ENCODE measurements around the gene CHST4. TPM values are rescaled to one million over a fixed set of nuclear protein-coding genes. Genes with fewer than 3 reads are reported as not detected.

Gene CHST4
- total RNA-seq, 1 experiment from 2014 or later, result 3.1 TPM

GRCh38 chr16:71564335-71564967, 38.2 kb downstream of the CHST4 start:
- BruUV-seq (replicated peaks), result TSS peak; percentile 90
- intact Hi-C loops (cut with micrococcal nuclease; ENCODE audit: unreplicated experiment), result loop anchor here (2.0 kb wide), 1 partner anchor 46 kb away; no protein-coding TSS in a partner anchor

GRCh38 chr16:71565812-71566700, 39.8 kb downstream of the CHST4 start:
- Histone ChIP-seq H3K36me3 (ENCODE audit: low read depth) (no peaks in the 10 kb centered on the region), H3K4me3 (peak overlapping the region; percentile 73; the same call in 1 of the 2 replicates), H3K79me2 (ENCODE audit: low read depth) (no peaks in the 10 kb centered on the region), H3K4me1 (replicated peaks; ENCODE audit: insufficient read depth) (peaks cover 17% of the 10 kb centered on the region), H2AFZ (peak overlapping the region; percentile 96; the same call in 1 of the 2 replicates), H4K20me1 (ENCODE audit: insufficient read depth) (no peaks in the 10 kb centered on the region), H3K27me3 (ENCODE audit: insufficient read depth, low read depth) (no peaks in the 10 kb centered on the region), H3K27ac (peak overlapping the region; percentile 69), H3K9me2 (ENCODE audit: insufficient read depth) (no peaks in the 10 kb centered on the region), H3K4me2 (peak overlapping the region; percentile 85), H3F3A (ENCODE audit: insufficient read depth, low read depth) (peaks cover 22% of the 10 kb centered on the region), H3K9me3 (ENCODE audit: insufficient read depth, low read depth) (peaks cover 10% of the 10 kb centered on the region; the same call in 1 of the 2 replicates)
- no TSS peak for BruUV-seq (replicated peaks)
- no peak for TF ChIP-seq EZH2 (IDR thresholded peaks at IDR 0.05; ENCODE audit: low read depth)
- TF ChIP-seq, protein P1, sequence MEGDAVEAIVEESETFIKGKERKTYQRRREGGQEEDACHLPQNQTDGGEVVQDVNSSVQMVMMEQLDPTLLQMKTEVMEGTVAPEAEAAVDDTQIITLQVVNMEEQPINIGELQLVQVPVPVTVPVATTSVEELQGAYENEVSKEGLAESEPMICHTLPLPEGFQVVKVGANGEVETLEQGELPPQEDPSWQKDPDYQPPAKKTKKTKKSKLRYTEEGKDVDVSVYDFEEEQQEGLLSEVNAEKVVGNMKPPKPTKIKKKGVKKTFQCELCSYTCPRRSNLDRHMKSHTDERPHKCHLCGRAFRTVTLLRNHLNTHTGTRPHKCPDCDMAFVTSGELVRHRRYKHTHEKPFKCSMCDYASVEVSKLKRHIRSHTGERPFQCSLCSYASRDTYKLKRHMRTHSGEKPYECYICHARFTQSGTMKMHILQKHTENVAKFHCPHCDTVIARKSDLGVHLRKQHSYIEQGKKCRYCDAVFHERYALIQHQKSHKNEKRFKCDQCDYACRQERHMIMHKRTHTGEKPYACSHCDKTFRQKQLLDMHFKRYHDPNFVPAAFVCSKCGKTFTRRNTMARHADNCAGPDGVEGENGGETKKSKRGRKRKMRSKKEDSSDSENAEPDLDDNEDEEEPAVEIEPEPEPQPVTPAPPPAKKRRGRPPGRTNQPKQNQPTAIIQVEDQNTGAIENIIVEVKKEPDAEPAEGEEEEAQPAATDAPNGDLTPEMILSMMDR (conservative IDR thresholded peaks at IDR 0.05), result no peak
- intact Hi-C loops (cut with micrococcal nuclease; ENCODE audit: unreplicated experiment), result loop anchor here (1.0 to 2.0 kb wide), 2 partner anchors 45 to 180 kb away; no protein-coding TSS in a partner anchor
- DNase-seq, result no peak
- ChIA-PET CTCF (interaction anchor here (0.6 to 2.1 kb wide), 2 partner anchors 45 to 105 kb away, joined by 4 to 22 read pairs; no protein-coding TSS in a partner anchor), POLR2A (ENCODE audit: unreplicated experiment) (interaction anchor here (0.6 kb wide), 1 partner anchor 20 kb away, joined by 3 read pairs; no protein-coding TSS in a partner anchor)

More at GRCh38 chr16:71564335-71564967, 38.2 kb downstream of the CHST4 start:
- peaks cover 10% of the 10 kb centered on the region; the same call in 1 of the 2 replicates for H3K9me3 ChIP-seq (ENCODE audit: insufficient read depth, low read depth)
- DNase-seq, result no peak
- ChIA-PET POLR2A (ENCODE audit: unreplicated experiment) (interaction anchor here (0.6 to 0.7 kb wide), 4 partner anchors 9 to 50 kb away, joined by 3 to 6 read pairs (median 3); no protein-coding TSS in a partner anchor), CTCF (interaction anchor here (0.6 to 2.1 kb wide), 5 partner anchors 44 to 520 kb away, joined by 5 to 22 read pairs (median 5); partner anchors contain the start of gene ZNF23)
- no peaks in the 10 kb centered on the region for H3K79me2 ChIP-seq (ENCODE audit: low read depth)
- peaks cover 22% of the 10 kb centered on the region for H3F3A ChIP-seq (ENCODE audit: insufficient read depth, low read depth)
- peak overlapping the region; percentile 96 for H2AFZ ChIP-seq
- no peaks in the 10 kb centered on the region for H3K9me2 ChIP-seq (ENCODE audit: insufficient read depth)
- peak overlapping the region; percentile 85 for H3K4me2 ChIP-seq
- H3K4me1 ChIP-seq (replicated peaks; ENCODE audit: insufficient read depth), result peaks cover 17% of the 10 kb centered on the region
- H3K27ac ChIP-seq, result peak overlapping the region; percentile 69
- no peaks in the 10 kb centered on the region for H4K20me1 ChIP-seq (ENCODE audit: insufficient read depth)
- H3K4me3 ChIP-seq, result peak overlapping the region; percentile 73
- H3K27me3 ChIP-seq (ENCODE audit: insufficient read depth, low read depth), result no peaks in the 10 kb centered on the region
- H3K36me3 ChIP-seq (ENCODE audit: low read depth), result no peaks in the 10 kb centered on the region
- TF ChIP-seq, protein P1 (conservative IDR thresholded peaks at IDR 0.05), result no peak
- TF ChIP-seq EZH2 (IDR thresholded peaks at IDR 0.05; ENCODE audit: low read depth), result no peak

DNA sequence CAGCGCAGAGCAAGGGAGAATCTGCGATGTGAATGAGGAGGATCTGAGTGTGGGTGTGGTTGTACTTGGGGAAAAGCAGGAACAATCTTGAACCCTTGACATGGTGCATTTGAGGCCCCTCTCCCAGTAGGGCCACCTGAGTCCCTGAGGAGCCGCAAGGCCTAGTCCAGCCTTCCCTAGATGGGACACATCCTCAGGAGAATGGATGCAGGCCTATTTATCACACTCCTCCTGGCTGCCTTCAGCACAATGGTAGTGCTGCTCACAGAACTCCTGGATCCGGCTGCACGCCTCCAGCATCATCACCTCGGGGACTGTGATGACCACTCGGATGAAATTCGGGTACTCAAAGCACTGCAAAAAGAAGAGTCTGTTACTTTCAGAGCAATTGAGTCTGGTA, 41.7 kb downstream of the CHST4 start:
- H2AFZ ChIP-seq, result no peak overlapping the region
- H3K27me3 ChIP-seq (ENCODE audit: insufficient read depth, low read depth), result no peaks in the 10 kb centered on the region
- ChIA-PET CTCF (no interaction called here), POLR2A (ENCODE audit: unreplicated experiment) (no interaction called here)
- H3K9me2 ChIP-seq (ENCODE audit: insufficient read depth), result no peaks in the 10 kb centered on the region
- H3K4me1 ChIP-seq (replicated peaks; ENCODE audit: insufficient read depth), result peaks cover 17% of the 10 kb centered on the region
- no peaks in the 10 kb centered on the region for H3K36me3 ChIP-seq (ENCODE audit: low read depth)
- intact Hi-C loops (cut with micrococcal nuclease; ENCODE audit: unreplicated experiment), result no loop called here
- H3K4me2 ChIP-seq, result no peak overlapping the region
- peaks cover 22% of the 10 kb centered on the region for H3F3A ChIP-seq (ENCODE audit: insufficient read depth, low read depth)
- no peak for DNase-seq
- H3K79me2 ChIP-seq (ENCODE audit: low read depth), result no peaks in the 10 kb centered on the region
- no peaks in the 10 kb centered on the region for H4K20me1 ChIP-seq (ENCODE audit: insufficient read depth)
- TF ChIP-seq, protein P1 (conservative IDR thresholded peaks at IDR 0.05), result no peak
- H3K4me3 ChIP-seq, result no peak overlapping the region
- no peak overlapping the region for H3K27ac ChIP-seq
- H3K9me3 ChIP-seq (ENCODE audit: insufficient read depth, low read depth), result no peaks in the 10 kb centered on the region
- BruUV-seq (replicated peaks), result no TSS peak
